GM18873 (cell line): ENCODE measurements around the gene SENP2.

ENCODE experiments used
- ATAC-seq: cut with Tn5 transposase; IDR thresholded peaks from one replicate; pipeline ENCODE4 v1.9.1; 2021; ENCODE audit warnings: mild to moderate bottlenecking, moderate library complexity, moderate number of reproducible peaks; ENCODE audit not compliant: unreplicated experiment, low FRiP score

Gene SENP2

DNA sequence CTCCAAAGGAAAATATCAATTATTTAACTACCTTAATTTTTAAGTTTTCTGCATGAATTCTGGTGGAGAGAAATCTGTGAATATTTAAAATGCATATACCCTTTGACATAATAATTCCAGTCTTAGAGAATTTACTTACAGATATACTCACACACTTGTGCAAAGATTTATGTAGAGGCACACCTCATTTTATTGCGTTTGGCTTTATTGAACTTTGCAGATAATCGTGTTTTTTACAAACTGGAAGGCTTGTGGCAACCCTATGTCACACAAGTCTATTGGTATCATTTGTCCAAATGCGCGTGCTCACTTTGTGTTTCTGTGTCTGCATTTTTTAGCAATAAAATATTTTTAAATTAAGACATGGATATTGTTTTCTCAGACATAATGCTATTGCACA lies 81.5 kb downstream of the SENP2 start:
- ATAC-seq: no peak

DNA sequence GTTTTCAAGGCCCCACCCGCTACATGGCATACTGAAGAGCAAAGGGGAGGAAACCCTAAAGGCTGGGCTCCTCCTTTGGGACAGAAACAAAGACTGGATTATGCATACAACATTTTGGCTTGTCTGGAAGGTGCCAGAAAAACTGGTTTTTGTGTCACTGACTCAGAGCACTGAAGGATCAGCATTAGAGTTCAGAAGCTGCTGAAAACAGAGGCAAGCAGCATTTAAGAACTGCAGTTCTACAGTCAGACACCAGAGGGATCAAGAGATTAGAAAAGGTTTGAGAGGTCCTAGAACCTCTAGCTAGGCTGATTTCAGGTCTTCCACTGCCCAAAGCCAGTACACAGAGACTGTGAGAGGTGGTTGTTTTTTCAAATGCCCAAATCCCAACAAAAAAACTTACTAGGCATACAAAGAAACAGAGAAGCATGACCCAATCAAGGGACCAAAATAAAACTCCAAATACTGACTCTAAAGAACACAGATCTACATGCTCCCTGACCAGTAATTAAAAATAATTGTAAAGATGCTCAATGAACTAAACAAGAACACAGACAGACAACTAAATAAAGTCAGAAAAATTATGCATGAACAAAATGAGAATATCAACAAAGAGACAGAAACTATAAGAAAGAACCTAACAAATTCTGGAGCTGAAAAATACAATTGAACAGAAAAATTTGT lies 91.2 kb downstream of the SENP2 start:
- no peak for ATAC-seq

DNA sequence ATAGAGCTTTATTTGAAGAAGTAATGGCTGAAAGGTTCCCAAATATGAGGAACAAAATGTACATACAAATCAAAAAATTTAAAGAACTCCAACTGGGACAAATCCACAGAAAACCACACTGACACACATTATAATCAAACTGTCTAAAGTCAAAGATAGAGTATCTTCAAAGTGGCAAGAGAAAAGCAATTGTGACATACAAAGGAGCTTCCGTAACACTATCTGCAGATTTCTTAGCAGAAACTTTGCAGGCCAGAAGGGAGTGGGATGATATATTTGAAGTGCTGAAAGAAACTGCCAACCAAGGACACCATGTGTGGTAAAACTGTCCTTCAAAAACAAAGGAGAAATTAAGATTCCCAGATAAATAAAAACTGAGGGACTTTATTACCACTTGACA lies 91.9 kb downstream of the SENP2 start:
- no peak for ATAC-seq

DNA sequence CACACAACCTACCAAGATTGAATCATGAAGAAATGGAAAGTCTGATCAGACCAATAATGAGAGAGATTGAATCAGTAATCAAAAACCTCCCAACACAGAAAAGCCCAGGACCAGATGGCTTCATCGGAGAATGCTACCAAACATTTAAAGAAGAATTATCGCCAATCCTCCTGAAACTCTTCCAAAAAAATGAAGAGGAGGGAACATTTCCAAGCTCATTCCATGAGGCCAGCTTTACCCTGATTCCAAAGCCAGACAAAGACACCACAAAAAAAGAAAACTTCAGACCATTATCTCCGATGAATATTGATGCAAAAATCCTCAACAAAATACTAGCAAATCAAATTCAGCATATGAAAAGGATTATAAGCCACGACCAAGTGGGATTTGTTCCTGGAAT lies 94.1 kb downstream of the SENP2 start:
- ATAC-seq: no peak
